ENCODE results near the gene BCAM.
"Not testable (repeated sequence)": the region's sequence is repeated elsewhere in the genome, so short reads cannot be mapped to it uniquely, and the experiment has no call there.

The BCAM gene, protein sequence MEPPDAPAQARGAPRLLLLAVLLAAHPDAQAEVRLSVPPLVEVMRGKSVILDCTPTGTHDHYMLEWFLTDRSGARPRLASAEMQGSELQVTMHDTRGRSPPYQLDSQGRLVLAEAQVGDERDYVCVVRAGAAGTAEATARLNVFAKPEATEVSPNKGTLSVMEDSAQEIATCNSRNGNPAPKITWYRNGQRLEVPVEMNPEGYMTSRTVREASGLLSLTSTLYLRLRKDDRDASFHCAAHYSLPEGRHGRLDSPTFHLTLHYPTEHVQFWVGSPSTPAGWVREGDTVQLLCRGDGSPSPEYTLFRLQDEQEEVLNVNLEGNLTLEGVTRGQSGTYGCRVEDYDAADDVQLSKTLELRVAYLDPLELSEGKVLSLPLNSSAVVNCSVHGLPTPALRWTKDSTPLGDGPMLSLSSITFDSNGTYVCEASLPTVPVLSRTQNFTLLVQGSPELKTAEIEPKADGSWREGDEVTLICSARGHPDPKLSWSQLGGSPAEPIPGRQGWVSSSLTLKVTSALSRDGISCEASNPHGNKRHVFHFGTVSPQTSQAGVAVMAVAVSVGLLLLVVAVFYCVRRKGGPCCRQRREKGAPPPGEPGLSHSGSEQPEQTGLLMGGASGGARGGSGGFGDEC

DNA sequence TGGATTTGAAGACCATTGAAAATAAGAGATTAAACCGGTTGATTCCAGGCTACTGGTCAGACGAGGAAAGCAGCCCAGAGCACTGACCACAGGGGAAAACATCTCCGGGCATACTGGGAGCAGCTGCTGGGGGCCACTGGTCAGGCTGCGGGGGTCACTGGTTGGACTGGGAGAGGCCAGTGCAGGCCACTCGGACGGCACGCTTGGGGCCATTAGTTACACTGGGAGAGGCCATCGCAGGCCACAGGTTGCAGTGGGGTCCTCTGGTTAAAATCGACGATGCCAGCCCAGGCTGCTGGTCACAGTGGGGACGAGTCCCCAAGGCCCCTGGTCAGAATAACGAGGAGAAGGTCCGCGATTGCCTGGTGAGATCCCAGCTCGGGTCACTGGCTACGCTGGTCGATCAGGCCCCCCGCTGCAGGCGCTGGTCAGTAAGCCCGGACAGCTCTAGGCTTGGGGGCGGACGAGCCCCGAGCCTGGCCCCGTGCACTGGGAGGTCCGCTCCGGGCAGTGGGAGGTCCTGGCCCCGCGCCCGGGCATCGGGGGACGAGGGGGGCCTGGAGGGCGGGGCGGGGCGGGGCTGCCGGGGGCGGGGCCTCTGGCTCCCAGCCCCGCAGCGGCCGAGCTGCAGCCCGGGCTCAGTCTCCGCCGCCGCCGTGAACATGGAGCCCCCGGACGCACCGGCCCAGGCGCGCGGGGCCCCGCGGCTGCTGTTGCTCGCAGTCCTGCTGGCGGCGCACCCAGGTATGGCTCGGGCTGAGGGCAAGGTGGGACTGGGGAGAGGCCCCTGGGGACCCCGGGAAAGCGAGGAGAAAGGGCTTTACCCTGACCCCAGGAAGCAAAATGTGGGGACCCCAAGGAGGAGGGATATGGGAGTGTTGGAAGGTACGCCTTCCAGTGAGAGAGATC is at the start of gene BCAM:
Gene BCAM, plus strand, starts transcription at position 641 of the 909 bp plus-strand sequence. Its CDS starts 22 bp downstream, at position 663.
- peak; percentile 58 for DNase-seq

DNA sequence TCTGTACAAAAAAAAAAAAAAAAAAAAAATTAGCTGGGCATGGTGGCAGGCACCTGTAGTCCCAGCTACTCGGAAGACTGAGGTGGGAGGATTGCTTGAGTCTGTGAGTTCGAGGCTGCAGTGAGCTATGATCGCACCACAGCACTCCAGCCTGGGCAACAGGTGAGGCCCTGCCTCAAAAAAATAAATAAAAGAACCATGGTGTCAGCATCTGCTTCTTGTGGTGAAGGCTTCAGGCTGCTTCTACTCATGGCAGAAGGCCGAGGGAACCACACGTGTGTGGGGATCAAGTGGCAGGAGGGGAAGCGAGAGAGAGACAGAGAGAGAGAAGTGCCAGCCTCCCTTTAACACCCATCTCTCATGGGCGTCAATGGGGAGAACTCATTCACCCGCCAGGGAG is 46.9 kb upstream of the BCAM start:
- no peak for DNase-seq

DNA sequence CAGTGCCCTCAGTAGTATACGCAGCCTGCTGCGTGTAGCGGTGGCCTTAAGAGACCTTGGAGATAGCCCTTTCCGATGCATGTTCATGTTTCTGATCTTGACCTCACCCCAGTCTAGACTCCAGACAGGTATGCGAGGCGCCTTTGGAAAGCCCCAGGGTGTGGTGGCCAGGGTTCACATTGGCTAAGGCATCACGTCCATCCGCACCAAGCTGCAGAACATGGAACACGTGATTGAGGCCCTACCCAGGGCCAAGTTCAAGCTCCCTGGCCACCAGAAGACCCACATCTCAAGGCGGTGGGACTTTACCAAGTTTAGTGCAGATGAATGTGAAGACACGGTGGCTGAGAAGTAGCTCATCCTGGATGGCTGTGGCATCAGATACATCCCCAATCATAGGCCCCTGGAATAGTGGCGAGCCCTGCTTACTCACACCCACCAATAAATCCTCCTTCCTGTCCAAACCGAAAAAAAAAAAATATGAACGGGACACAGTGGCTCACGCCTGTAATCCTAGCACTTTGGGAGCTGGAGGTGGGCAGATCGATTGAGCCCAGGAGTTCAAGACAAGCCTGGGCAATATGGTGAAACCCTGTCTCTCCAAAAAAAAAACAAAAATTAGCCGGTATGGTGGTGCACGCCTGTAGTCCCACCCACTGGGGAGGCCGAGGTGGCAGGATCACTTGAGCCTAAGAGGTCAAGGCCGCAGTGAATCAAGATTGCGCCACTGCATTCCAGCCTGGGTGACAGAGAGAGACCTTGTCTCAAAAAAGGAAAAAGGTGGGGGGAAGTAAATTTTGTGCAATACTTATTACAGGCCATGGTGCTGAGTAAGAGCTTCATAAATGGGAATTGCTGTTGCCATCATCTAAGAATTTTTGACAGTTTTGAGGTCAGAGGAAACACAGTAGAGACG is 43.6 kb upstream of the BCAM start:
- no peak for DNase-seq

DNA sequence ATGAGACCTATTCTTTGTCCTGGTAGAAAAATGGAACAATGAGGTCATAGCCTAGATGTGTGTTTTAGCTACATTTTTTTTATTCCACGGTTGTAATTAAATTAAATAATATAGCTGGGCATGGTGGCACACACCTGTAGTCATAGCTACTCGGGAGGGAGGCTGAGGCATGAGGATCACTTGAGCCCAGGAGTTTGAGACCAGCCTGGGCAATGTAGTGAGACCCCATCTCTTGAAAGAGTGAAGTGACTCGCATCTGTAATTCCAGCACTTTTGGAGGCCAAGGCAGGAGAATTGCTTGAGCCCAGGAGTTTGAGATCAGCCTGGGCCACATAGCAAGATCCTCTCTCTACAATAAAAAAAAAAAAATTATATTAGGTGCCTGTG is 43.0 kb upstream of the BCAM start:
- no peak for DNase-seq

DNA sequence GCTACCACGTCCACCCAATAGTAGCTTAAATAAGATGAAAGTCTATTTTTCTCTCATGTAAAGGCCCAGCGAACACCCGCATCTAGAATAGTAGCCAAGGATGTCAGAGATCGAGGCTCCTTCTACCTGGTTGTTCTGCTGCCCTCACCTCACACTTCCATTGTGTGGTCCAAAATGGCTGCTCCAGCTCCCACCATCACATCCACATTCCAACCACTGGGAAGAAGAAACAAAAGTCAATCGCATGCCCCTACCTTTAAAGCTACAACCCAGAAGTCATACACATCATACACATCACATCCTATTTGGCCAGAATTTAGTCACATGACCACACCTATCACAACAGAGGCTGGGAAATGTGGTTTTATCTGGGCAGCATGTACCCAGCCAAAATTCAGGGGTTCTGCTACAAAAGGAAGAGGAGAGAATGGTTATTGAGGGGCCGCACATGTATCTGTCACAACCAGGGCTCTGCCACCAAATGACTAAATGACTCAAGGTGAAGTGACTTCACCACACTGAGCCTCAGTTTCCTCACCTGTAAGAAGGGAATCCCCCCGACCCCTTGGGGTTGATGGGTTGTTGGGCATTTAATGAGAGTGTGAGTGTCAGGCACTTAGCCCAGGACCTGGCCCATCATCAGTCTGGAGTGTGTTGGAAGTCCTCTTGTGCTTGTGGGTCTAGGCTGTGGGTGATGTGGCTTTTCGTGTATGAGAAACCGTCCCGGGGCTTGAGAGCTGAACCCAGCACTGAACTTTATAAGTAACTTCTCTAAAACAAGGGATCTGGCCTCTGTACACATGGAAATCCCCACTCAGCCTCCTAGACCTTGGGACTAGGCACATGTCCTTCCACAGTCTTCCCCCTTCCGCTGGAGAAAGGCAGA is 41.4 kb upstream of the BCAM start:
- no peak for DNase-seq

DNA sequence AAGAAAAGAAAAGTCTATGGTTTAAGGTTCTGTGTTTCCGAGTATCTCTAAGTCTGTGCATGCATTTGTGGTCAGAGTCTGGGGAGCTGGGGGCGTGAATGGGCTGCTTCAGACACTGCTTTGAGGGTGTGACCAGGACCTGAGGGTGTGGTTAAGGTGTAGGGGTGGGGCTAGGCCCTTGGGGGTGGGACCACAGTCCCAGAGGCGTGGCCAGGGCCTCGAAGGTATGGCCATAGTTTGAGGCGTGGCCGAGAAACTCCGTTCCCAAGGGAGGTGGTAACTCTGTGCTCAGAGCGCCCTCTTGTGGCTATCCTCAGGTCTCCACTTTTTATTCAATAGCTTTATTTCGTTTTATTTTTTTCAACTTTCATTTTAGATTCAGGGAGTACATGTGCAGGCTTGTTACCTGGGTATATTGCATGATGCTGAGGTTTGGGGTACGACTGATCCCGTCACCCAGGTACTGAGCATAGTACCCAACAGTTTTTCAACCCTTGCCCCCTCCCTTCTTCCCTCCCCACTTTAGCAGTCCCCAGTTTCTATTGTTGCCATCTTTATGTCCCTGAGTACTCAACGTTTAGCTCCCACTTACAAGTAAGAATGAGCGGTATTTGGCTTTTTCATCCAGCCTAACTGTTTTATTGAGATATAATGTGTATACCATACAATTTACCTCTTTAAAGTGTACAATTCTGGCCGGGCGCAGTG is 38.2 kb upstream of the BCAM start:
- DNase-seq, result peak; percentile 54

DNA sequence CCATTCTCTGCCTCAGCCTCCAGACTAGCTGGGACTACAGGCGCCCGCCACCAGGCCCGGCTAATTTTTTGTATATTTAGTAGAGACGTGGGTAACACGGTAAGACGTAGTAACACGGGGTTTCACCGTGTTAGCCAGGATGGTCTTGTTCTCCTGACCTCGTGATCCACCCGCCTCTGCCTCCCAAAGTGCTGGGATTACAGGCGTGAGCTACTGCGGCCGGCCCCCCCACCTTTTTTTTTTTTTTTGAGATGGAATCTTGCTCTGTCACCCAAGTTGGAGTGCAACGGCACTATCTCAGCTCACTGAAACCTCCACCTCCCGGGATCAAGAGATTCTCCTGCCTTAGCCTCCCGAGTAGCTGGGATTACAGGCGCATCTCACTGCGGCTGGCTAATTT is 36.8 kb upstream of the BCAM start:
- DNase-seq, result not testable (repeated sequence)

DNA sequence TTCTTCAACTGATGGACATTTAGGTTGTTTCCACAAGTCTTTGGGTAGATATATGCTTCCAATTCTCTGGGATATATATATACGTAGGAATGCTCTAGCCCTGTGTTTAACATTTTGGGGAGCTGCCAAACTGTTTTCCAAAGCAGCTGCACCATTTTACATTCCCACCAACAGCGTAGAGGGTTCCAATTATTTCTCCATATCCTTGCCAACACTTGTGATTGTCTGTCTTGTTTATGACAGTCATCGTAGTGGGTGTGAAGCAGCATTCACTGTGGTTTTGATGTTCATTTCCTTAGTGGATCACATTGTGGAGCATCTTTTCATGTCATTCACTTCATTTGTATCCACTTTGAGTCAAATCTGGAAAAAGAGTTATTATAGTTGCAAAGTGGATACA is 35.9 kb upstream of the BCAM start:
- no peak for DNase-seq

DNA sequence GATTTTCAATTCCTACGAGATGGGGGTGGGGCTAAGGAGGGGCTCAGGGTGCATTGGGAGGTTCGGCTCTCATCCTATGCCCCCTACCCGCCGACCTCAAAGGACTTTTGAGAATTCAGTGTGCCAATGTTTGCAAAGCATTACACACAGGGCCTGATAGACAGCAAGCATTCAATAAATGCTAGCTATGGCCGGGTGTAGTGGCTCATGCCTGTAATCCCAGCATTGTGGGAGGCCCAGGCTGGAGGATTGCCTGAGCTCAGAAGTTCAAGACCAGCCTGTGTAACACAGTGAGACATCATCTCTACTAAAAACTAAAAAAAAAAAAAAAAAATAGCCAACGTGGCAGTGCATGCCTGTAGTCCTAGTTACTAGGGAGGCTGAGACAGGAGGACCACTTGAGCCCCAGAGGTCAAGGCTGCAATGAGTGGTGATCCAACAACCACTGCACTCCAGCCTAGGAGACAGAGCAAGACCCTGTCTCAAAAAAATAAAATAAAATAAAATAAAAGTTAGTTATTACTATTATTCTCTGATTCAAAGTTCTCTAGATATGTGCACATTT is 33.1 kb upstream of the BCAM start:
- DNase-seq, result no peak

DNA sequence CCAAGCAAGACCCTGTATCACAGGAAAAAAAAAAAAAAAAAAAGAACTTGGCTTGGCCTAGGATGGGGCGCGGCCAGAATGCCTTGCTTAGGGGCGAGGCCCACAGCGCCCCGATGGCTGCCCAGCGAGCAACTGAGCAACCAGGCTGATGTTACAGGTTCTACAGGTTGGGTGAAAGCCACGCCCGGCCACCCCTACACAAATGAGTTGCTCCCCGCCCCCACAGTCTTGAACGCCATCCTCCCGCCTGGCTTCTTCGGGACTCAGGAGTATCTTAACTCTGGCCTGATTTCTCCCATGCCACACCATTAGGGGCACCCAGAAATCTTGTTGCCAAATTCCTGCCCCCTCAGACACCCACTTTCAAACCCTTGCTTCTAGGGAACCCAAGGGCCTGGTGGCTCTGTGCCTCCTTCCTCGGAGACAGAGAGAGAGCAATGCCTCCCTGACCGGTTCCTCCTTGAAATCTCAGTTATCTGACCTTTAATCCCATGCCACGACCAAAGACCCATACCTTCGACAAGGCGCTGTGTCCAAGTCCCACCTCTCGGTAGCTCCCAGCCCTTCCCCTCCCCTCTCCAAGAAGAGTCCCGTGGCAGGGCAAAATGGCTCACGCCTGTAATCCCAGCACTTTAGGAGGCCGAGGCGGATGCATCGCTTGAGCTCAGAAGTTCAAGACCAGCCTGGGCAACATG is 32.4 kb upstream of the BCAM start:
- no peak for DNase-seq

DNA sequence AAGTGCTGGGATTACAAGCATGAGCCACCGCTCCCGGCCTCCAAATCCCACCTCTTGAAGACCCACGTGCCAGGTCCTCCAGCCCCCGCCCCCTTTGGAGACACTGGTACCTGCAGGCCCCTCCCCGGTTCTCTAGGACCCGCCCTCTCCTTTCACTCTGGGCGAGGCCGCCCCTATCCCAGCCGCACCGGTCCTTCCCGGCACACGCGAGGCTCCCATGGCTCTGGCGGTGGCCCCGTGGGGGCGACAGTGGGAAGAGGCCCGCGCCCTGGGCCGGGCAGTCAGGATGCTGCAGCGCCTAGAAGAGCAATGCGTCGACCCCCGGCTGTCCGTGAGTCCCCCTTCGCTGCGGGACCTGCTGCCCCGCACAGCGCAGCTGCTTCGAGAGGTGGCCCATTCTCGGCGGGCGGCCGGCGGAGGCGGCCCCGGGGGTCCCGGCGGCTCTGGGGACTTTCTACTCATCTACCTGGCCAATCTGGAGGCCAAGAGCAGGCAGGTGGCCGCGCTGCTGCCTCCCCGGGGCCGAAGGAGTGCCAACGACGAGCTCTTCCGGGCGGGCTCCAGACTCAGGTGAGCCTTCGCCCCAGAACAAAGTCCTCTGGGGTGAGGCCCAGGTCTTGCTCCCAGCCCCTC is 31.1 kb upstream of the BCAM start, which contains the start of gene CBLC:
Gene CBLC, plus strand, starts transcription at position 176 of the 633 bp plus-strand sequence. Its CDS starts 42 bp downstream, at position 218.
- no peak for DNase-seq

DNA sequence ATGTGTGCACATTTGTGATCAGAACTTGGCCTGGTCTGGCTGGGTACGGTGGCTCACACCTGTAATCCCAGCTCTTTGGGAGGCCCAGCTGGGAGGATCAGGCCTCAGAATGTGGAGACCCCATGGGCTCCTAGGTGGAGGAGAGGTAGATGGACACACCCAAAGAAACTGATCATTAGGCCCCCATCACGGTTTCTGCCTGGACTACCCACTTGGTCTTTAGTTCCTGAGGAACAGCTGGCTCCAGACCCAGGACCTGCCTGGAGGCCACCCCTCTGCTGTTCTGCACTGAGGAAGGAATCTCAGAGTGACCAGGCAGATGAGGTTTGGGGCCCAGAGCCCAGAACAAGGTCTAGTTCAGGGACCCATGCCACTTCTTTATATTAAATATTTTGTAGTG is 29.8 kb upstream of the BCAM start:
- DNase-seq, result no peak

DNA sequence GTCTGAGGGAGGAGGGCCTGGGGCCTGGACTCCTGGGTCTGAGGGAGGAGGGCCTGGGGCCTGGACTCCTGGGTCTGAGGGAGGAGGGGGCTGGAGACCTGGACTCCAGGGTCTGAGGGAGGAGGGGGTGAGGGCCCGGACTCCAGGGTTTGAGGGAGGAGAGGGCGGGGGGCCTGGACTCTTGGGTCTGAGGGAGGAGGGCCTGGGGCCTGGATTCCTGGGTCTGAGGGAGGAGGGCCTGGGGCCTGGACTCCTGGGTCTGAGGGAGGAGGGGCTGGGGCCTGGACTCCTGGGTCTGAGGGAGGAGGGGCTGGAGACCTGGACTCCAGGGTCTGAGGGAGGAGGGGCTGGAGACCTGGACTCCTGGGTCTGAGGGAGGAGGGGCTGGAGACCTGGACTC is 27.2 kb upstream of the BCAM start:
- not testable (repeated sequence) for DNase-seq

DNA sequence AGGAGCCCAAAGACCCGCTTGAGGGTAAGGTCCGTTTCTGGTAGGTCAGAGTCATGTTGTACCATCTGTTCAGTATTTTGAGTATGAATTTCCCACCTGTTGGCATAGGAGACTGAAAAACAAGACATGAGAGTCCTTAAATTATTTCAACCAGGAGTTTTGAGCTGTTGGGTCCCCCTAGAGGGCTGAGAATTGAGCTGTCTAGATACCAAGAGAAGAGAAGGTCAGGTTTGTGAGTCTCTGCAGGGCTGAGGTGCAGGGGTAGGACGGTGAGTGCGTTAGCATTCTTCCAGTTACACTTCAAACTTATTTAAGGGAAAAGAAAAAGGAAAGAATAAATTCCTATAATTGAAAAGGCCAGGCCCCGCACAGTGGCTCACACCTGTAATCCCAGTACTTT is 26.2 kb upstream of the BCAM start:
- no peak for DNase-seq

DNA sequence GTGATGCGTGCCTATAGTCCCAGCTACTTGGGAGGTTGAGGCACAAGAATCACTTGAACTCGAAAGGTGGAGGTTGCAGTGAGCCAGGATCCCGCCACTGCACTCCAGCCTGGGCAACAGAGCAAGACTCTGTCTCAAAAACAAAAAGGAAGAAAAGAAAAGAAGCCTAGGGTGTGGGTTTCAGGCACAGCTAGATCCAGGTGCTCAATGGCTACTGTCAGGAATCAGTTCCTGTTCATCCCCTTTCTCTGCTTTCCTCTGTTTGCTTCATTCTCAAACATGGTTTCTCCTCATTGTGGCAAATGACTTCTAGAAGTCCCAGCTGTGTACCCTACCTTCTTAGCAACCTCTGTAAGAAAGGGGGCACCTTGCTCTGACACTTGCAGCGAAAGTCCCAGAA is 25.4 kb upstream of the BCAM start:
- no peak for DNase-seq

DNA sequence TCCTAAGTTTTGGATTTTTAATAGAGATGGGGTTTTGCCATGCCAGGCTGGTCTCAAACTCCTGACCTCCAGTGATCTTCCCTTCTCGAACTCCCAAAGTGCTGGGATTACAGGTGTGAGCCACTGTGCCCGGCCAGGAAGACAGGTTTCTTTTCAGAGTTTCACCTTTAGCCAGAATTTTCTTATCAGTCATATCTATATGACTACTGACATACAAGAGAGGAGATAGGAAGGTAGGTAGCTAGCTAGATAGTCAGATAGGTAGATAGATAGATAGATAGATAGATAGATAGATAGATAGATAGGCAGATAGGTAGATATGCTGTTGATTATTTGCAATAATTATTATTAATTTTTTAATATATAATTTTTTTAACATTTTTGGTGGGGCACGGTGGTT is 23.6 kb upstream of the BCAM start:
- DNase-seq, result no peak

DNA sequence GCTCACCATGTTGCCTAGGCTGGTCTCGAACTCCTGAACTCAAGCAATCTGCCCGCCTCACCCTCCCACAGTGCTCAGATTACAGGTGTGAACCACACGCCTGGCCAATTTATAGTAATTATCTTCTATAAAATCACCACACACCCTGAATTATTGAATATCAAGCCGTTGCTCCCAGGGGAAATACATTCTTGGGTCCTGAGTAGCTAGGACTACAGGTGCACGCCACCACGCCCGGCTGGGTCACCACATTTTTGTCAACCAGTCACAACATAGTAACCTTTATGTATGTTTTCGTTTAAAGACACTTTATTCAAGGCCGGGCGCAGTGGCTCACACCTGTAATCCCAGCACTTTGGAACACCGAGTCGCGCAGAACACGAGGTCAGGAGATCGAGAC is 22.9 kb upstream of the BCAM start:
- no peak for DNase-seq

DNA sequence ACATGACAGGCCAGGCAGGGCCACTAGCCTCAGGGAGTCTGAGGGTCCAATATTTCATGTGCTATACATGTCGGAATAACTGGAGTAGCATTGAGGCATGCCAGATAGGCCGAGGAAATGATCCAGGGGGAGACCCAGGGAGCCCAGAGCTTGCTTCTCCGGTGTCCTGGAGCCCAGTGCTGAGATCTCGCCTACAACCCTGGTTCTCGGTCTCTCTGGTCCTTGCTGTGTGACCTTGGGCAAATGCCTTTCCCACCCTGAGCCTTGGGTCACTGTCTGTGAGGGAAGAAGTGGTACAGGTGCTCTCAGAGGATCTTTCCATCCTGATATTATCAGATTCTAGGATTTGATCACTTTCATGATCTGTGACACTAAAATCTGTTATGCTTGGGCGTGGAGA is 19.9 kb upstream of the BCAM start:
- no peak for DNase-seq

DNA sequence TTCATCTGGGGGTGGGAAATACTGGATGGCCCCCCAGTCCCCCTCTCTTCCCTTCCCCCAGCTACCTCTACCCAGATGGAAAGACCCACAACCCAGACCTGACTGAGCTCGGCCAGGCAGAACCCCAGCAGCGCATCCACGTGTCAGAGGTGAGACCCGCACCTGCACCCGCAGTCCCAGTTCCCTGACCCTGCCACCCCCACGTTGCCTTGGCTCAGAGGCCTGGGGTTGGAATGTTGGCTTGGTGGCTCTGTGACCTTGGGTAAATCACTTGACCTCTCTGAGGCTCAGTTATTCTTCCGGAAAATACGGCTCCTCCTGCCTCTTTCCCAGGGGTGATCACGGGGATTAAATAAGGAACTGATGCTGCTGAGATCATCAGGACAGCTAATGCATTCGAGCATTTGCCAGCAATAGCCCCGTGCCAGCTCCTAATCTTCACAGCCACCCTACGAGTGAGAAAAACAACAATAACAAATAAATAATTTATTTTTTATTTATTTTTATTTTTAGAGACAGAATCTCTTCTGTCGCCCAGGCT is 18.9 kb upstream of the BCAM start:
- DNase-seq, result no peak
